ENCODE results near the gene CNNM4.

CNNM4 gene

DNA sequence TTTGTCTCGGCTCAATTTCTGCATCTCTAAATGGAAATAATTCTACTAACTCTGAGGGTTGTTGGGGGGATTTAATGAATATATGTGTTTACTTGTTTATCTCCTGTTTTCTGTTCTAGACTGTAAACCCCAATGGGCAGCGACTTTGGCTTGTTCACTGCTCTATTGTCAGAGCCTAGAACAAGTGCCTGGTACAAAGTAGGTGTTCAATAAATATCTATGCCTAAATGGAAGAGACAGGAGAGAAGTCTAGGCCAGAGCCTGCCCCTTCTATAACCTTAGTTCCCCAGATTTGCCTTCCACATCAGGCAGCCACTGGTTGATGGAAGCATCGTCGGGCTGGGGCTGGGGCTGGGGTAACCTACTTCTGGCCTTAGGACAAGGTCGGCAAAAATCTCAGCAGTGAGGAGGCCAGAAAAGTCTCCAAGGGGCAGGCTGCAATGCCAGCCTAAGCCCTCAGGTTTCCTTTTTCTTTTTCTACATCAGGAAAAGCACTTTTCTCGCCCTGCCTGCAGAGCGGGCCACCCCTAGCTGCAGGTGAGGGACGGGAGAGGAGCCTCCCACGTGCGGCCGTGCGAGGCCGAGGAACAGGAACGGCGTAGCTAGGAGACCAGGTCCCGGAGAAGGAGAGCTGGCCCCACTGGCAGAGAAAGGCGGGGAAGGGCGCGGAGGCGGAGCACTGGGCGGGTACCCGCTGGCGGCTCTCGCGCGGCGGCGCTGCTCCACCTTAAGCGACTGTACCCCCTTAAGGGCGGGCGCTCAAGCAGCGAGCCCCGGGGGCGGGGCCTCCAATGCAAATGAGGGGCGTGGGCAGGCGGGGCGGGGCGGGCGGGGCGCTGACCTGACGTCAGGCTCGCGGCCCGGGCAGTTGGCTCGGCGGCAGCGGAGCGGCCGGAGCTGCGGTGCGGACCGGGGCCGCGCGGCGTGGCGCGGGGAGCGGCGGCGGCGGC lies at the start of gene CNNM4:
Gene CNNM4, plus strand, starts transcription at position 867 of the 950 bp plus-strand sequence. CDS start 98 bp downstream, outside the sequence.
- peak; percentile 84 for DNase-seq

DNA sequence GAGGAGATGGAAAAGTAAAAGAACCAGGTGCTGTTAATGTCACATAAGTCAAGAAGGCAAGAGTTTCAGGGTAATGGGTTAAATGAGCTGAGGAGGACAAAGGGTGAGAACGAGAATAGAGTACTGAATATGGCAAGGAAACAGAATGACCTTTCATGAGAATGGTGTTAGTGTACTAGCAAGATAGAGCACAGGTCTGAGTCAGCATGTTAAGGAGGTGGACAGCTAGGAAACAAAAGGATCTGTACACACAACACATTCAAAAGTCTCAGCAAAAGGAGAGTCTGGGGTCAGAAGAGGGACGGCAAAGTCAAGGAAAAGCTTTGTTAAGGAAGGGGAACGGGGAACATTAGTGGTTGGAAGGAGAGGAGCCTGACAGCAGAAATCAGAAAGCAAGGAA lies 49.7 kb upstream of the CNNM4 start:
- no peak for DNase-seq

DNA sequence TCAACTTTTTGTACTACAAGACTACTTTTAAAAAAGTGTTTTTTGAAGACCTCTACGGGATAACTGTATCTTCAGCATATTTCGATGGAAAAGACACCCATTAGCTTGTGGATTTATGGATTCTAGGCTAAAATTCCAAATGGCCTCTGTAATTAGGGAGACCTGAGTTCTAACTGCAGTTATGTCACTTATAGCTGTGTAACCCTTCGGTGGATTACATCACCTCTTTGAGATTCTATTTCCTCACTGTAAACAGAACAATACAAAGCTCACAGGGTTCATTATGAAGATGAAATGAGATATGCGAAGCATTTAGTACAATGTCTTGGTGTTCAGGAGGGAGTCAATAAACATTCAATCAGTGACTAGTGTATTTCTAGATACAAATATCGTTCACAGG lies 45.0 kb upstream of the CNNM4 start:
- no peak for DNase-seq

DNA sequence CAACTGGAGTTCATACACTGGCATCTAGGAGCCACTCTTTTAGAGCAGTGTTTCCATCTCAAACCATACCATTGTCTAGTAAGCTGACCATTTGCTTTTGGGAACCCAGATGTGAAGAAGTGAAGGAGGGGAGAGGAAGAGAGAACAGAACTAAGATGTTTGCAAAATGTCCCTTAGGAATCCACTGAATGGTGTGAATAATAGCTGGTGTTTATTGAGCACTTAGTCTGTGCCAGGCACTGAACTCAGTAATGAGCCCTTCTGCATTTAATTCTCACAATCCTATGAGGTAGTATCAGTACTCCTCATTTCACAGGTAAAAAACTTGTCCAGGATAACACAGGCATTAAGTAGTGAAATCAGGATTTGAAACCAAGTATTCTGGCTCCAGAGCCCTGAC lies 44.3 kb upstream of the CNNM4 start:
- no peak for DNase-seq

DNA sequence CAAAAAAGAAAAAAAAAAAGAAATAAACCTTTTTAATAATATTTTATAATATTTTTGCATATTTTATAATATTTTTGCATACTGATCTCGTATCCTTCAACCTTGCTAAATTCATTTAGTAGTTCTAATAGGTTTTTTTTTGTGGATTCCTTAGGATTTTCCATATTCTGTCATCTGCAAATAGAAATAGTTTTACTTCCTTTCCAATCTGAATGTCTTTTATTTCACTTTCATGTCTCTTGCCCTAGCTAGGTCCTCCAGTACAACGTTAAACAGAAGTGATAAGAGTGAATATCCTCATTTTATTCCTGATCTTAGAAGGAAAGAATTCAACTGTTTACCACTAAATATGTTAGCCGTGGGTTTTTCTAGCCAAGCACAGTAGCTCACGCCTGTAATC lies 34.6 kb upstream of the CNNM4 start:
- DNase-seq, result no peak

DNA sequence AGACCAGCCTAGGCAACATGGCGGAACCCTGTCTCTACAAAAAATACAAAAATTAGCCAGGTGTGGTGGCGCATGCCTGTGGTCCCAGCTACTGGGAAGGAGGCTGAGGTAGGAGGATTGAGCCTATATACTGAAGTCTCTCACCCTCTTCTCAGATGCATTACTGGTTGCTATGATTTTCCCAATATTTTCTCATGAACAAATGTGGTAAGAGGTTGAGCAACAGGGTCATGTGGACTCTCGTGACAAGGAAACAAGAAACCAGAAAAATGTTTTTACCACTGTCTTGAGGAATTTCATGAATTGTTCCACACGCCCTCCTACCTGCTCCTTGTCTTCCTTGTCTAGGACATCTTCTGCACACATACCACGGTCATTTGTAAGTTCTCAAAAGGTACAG lies 33.3 kb upstream of the CNNM4 start:
- no peak for DNase-seq

DNA sequence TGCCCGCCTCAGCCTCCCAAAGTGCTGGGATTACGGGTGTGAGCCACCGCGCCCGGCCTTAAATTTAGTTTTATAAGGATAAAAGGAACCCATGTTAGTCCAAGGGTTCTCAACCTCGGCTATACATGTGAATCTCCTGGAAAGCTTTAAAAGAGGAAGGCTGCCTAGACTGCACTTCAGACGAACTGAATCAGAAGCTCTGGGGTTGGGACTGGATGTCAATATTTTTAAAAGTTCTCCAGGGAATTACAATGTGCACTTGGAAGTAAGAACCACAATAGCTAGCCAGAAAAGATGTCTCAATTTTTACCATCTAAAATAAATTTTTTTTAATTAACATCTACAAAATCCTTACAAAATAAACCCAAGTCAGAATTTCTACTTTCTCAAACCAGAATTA lies 31.0 kb upstream of the CNNM4 start:
- DNase-seq, result no peak

DNA sequence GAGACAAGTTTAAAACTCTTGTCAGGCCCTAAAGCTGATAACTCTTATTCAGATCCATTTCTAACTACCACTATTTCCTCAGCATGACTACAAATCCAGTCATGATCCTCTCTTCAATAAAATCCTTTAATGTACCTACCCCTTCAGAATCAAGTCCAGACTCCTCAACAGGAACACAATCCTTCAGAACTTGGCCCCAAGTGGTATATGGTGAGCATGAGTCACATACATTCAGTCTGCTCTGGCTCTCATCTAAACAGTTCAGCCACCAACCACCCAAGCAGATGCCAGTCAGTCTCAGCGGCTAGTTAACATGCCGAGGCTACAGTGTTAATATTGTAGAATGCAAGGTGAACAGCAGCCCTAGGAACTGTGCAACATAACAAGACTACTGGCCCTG lies 30.5 kb upstream of the CNNM4 start:
- DNase-seq, result no peak

DNA sequence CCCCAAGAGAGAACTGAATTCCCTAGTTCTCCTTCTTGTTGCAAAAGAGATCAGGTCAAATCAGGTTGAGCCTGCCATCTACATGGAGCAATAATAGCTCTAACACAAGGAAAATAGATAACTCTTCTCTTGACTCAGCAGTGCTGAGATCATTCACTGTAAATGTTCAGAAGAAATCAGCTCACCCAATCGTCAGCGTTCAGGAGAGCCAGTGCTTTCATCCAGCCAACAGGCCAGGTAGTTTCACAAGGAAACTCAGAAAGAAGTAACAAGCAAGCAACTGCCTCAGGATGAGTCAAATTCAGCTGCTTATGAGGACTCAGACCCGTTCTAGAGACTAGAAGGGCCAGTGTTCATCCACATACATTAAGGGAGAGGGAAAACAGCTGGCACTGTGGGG lies 26.8 kb upstream of the CNNM4 start:
- DNase-seq, result no peak

DNA sequence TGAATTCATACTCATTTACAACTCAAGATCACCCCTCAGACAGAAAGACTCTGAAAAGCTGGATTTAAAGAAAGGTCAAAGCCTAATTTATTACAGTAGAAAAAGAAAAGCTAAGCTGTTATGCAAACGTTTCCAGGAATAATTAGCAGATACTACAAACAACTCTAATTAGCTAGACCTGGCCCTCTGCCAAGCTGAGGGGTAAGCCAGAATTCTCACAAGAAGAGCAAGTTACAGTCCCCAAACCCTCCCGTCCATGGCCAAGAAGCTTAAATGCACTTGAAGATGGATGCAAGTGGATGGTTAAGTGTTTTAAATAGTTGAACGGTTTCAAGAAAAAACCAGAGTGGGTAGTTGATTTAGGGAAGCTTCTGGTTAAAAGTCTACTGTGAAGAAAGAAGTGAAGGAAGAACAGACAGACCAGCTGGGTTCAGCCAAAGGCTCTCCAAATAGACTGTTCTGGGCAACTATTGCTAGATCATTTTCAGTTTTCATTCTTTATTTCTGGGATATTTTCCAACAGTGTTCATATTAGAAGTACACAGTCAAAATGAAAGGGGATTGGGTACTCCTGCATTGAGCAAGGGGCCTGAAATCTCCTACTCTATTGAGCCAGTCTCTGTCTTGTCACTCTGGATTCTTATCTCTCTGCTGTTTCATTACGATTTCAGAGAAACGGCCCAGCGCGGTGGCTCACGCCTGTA lies 25.7 kb upstream of the CNNM4 start:
- no peak for DNase-seq

DNA sequence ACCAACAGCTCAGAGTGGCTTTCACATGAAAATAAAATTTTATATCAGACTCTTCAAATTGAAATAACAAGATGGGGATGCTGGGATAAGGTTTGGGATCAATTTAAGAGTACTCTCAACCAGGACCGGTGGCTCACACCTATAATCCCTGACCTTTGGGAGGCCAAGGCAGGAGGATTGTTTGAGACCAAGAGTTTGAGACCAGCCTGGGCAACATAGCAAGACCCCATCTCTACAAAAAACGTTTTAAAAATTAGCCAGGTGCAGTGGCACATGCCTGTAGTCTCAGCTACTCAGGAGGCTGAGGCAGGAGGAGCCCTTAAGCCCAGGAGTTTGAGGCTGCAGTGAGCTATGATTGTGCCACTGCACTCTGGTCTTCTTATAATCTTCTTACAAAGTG lies 23.5 kb upstream of the CNNM4 start:
- DNase-seq, result no peak

DNA sequence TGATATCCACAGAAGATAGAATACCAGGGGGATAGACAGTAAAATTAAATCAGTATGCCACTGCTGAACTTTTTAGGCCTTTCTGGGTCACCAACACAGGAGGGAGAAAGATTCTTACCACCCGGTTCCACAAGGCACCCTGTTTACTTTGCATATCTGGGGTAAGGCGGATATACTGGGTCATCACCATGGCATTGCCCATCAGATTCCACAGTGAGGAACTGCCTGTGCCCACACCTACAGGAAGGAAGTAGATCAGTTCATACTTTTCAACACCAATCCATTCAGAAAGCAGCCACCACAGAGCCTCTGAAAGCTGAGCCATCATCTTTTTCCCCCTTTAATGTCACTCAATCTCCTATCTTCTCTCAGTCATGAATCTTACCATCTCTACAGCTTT lies 22.9 kb upstream of the CNNM4 start:
- DNase-seq, result no peak

DNA sequence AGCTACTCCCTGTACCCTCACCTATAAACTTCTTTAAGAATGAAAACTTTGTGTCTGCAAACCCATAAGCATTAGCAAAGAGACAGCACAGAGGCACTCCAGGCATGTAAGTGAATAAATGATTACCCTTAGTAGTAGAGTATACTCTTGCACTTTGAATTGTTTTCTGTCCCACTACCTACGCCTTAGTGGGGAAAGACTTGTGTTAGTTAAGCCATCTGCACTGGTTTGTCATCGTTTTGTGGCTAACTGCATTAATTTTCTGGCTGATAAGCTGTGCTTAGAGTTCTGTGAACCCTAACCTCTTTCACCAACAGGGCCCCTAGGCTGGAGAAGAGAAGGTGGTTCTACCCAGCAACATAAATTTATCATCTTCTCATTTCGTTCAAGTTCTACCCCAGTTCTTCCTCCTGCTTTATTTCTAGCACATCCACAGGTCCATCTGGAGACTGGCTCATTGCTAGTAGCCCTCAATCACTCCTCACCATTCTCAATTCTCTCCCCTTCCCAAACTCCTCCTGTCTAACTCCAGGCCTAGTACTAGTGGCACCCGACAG lies 21.5 kb upstream of the CNNM4 start:
- DNase-seq, result no peak

DNA sequence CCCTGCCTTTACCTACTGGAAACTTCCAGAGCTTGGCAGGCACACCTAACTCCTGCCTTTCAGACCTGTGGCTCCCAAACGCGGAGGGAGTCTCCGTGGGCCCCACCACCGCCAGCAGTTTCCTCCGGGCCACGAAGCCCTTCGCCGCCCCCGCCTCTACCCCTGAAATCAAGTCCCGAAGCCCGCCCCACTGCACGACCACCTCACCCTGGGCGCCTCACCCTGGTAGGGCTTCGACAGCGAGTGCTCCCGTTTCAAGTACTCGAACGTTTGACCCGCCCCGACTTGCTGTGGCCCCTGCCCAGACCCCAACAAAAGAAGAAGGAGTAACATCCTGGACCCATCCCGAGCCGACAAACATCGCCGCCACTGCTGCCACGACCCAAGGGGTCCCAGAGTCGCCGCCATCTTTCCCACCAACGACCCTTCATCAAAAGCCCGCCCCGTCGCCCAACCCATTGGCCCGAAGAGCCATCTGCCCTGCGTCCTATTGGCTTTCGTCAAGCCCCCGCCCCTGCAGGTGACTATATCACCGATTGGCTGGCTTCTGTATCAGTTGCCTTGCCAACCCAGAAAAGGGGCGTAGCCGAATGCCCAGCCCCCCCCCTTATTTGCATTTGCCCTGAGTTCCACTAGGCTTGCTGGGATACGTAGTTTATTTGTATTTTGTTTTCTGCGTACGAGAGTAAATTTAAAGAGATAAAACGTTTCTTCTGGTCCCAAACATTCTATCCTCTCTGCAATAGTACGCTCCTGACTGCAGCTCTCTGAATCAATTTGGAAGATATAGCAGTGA lies 20.9 kb upstream of the CNNM4 start, which contains the start of gene LMAN2L:
Gene LMAN2L, minus strand, starts transcription at position 432 of the 796 bp plus-strand sequence. Its CDS starts 24 bp downstream, at position 408.
- DNase-seq, result peak; percentile 93

DNA sequence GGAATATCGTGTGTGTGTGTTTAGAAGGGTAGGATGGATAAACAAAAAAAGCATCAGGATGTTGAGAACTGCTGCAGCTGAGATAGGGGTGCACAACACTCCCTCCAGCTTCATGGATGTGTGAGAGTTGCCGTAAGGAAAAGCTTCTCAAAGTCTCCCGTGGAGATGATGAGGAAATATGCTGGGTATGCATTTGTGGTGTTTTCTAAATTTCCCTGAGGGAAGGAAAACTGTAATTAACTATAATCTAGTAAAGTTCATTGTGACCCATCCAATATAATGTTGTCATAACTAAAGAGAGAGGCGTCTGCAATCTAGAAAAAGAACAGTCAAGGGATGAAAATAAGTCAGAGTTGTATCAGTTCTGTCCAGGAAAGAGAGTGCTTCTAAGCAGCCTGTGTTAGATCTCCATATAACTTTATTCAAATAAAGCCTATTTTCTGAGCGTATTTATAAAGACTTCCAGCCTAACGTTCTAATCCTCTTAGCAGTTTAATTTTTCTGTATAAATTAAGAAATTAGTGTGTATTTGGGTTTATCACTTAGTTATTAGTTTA lies 13.6 kb upstream of the CNNM4 start:
- no peak for DNase-seq

DNA sequence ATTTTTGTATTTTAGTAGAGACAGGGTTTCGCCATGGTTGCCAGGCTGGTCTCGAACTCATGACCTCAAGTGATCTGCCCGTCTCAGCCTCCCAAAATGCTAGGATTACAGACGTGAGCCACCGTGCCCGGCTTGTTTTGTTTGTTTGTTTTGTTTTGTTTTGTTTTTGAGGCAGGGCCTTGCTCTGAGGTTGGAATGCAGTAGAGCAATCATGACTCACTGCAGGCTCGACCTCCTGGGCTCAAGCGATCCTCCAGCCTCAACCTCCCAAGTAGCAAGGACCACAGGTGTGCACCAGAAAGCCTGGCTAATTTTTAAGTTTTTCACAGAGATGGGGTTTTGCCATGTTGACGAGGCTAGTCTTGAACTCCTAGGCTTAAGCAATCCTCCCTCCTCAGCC lies 8.9 kb upstream of the CNNM4 start:
- DNase-seq, result no peak

DNA sequence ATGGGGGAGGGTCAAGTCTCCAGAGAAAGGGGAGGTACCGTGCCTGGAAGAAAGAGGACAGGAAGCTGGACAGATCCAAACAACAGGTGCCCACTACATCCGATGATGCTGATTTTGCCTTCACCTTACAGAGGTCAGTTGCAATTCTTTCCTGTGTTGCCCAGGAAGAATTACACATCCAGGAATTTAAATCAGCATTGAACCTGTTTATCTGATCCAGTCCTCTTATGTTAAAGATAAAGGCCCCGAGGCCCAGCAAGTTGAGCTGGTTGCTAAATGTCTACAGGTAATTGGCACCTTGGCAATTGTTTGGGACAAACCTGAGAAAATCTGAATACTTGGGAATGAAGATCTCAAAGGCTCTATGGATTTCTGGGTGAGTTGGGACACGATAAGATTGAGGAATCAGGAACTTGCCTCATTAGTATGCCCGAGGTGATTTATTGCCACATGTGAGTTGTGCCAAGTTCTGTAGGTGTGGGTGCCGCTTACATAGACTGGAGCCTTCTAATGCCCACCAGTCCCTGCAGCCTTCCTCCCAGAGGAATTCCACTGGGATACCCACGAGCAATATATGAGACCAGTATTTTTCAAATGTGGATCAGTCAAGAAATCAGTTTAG lies 6.9 kb upstream of the CNNM4 start:
- DNase-seq, result no peak

DNA sequence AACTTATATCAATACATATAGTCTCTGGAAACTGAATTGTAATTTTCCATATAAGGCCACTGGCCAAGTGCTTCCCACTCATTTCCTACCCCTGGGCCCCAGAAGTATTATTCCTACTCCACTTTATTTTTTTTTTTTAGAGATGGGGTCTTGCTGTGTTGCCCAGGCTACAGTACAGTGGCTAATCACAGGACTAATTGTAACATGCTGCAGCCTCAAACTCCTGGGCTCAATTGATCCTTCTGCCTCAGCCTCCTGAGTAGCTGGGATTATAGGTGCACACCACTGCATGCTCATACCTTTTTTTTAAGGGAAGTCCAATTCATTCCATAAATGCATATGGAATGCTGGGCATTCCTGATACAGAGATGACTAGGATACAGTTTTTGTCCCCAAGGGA lies 6.4 kb upstream of the CNNM4 start:
- DNase-seq, result no peak

DNA sequence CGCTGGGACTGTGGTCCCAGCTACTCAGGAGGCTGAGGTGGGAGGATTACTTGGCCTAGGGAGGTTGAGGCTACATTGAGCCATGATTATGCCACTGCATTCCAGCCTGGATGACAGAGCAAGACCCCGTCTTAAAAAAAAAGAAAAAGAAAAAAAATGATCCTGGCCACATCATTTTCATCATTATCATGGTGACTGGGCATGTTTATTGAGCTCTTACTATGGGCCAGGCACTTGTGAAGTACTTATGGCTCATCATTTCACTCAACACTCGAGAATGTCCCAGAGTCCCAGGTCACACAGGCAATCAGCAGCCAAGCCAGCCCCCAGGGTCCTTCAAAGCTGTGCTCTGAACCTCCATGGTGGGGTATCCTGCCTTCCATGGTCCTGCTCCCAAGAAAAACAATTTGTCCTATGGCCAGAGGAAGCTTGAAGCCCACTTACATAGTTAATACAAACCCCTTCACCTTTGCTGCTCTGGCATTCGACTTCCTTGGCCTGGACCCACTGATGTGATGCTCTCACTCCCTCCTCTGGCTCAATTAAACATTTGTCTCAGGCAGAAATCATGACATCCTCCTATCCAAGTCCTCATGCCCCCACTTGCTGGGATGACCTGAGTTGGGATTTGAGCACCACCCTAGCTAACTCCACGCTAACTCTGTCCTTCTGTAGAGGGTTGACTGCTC lies 3.8 kb upstream of the CNNM4 start:
- DNase-seq, result no peak

DNA sequence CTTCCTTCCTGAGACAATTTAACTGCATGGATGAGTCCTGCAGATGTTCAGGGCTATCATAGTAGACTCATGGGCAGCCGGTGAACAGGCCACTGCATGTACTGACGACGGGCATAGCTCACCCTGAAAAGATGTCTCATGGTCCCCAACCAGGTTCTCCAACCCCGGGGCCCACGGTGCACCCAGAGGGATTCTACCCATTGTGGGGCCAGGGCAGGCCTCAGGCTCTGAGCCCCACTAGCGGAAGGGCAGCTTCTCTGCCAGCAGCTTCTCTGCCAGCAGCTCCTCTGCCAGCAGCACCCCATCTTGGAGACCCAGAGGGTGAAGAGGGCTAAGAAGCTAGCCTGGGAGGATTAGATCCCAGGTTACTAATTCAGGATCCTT lies 3.2 kb upstream of the CNNM4 start:
- no peak for DNase-seq

DNA sequence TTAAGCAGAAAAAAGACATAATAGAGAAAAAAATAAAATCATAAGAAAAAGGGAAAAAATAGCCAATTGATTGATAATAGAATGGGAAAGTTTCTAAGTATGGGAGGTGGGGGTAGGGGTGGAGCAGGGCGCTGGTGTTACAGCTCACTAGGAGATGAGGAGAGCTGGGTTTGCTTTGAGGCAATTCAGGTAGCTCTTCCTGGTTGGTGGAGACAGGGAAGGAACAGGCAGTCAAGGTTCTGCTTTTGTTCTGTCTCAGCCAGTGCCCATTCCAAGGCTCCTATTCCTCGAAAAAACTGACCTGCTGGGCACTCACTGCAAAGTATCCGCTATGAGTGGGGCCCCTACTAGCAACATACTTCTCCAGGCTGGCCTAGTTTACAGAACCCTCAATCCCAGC lies 1.7 kb upstream of the CNNM4 start:
- no peak for DNase-seq

DNA sequence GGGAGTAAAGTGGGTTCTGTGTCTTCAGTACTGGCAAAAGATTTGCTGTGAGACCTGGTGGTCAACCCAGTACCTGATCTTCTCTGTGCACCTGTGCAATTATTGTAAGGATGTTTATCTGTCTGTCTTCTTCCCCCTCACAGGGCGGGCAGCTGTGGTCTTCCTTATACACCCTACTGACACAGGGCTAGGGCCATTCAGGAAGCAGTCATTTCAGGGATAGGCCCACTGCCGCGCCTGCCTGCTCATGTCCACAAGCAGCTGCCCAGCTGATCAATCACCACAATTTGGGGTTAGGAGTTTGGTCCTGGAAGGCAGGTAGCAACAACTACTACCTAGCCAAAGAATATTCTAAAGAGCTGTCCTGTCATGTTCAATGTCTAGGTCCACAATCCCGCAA lies 1.2 kb upstream of the CNNM4 start:
- no peak for DNase-seq

All from T1000 (cell line).